ENCODE measurements around the gene AHCYL1. TPM values are rescaled to one million over a fixed set of nuclear protein-coding genes. Genes with fewer than 3 reads are reported as not detected.

Gene AHCYL1
- total RNA-seq, 2 donors from 2014 or later, result 47.5 to 51.5 TPM

DNA sequence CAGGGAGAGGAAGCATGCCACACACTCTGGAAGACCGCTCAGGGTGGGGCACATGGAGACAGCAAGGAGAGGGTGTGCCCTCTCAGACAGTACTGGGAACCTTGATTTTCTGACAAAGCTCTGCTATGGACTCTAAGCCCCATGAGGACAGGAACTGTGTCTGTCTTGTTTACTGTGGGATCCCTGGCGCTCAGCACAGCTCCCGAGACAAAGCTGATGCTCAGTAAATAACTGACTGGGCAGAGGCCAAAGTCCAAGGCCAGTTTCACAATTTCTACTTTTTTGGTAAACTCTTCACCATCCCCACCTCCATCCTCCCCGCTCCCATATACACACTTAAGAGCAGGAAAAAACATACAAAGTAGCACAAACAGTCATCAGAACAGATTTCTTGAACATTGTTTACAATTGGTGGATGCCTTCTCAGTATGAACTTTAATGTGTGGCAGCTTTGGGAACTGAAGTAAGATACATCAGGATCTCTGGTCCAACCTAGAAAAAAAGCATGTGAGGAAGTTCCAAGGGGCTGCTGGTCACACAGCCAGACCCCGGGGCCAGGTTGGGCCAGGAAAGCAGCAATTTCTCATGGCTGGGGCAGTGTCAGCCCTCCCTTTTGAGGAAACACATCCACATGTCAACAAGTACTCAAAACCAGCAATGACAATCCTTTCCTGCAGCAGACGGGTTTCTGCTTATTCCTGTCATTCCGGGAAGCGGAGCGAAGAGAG lies 5.6 kb upstream of the AHCYL1 start:
- intact Hi-C loops (cut with DNase I), result no loop called here
- no peak overlapping the region for H3K4me3 ChIP-seq
- no peaks in the 10 kb centered on the region for H3K36me3 ChIP-seq
- H3K4me1 ChIP-seq (replicated peaks), result peaks cover 3% of the 10 kb centered on the region
- H3K27ac ChIP-seq, result no peak overlapping the region
- WGBS, result 86% methylated on average over 9 of the region's 9 CpGs
- no peaks in the 10 kb centered on the region for H3K9me3 ChIP-seq
- no peak for TF ChIP-seq POLR2AphosphoS5 (IDR thresholded peaks at IDR 0.05)
- no peak for DNase-seq (ENCODE audit: low spot score)
- no peaks in the 10 kb centered on the region for H3K27me3 ChIP-seq (replicated peaks; ENCODE audit: insufficient read depth)

- WGBS, result 51% methylated on average over 5 of the region's 5 CpGs
- no peak overlapping the region for H3K27ac ChIP-seq
- H3K4me3 ChIP-seq, result no peak overlapping the region
- no peak for DNase-seq (ENCODE audit: low spot score)
- no peaks in the 10 kb centered on the region for H3K27me3 ChIP-seq (replicated peaks; ENCODE audit: insufficient read depth)
- no peaks in the 10 kb centered on the region for H3K9me3 ChIP-seq
- intact Hi-C loops (cut with DNase I), result loop anchor here (5.0 kb wide), 4 partner anchors 52 to 337 kb away; partner anchors contain the start of gene CSF1
- TF ChIP-seq POLR2A (IDR thresholded peaks at IDR 0.05) (no peak), POLR2AphosphoS5 (IDR thresholded peaks at IDR 0.05) (no peak)
- TF ChIP-seq, protein P1, sequence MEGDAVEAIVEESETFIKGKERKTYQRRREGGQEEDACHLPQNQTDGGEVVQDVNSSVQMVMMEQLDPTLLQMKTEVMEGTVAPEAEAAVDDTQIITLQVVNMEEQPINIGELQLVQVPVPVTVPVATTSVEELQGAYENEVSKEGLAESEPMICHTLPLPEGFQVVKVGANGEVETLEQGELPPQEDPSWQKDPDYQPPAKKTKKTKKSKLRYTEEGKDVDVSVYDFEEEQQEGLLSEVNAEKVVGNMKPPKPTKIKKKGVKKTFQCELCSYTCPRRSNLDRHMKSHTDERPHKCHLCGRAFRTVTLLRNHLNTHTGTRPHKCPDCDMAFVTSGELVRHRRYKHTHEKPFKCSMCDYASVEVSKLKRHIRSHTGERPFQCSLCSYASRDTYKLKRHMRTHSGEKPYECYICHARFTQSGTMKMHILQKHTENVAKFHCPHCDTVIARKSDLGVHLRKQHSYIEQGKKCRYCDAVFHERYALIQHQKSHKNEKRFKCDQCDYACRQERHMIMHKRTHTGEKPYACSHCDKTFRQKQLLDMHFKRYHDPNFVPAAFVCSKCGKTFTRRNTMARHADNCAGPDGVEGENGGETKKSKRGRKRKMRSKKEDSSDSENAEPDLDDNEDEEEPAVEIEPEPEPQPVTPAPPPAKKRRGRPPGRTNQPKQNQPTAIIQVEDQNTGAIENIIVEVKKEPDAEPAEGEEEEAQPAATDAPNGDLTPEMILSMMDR (IDR thresholded peaks at IDR 0.05), result no peak
- H3K36me3 ChIP-seq, result no peaks in the 10 kb centered on the region
- H3K4me1 ChIP-seq (replicated peaks), result peaks cover 4% of the 10 kb centered on the region
These were observed 5.0 kb upstream of the AHCYL1 start for GRCh38 chr1:109979489-109980091.

- no peak for DNase-seq (ENCODE audit: low spot score)
- Histone ChIP-seq H3K9me3 (no peaks in the 10 kb centered on the region), H3K27ac (no peak overlapping the region), H3K27me3 (replicated peaks; ENCODE audit: insufficient read depth) (no peaks in the 10 kb centered on the region), H3K4me1 (replicated peaks) (peaks cover 4% of the 10 kb centered on the region), H3K4me3 (no peak overlapping the region), H3K36me3 (no peaks in the 10 kb centered on the region)
- intact Hi-C loops (cut with DNase I), result loop anchor here (5.0 kb wide), 4 partner anchors 53 to 338 kb away; partner anchors contain the start of gene CSF1
- WGBS, result 56% methylated on average over 6 of the region's 6 CpGs
- TF ChIP-seq, protein P1 (IDR thresholded peaks at IDR 0.05), result peak in 3 of 4 experiments; percentile 56 to 75 (median 70)
- no peak for TF ChIP-seq POLR2A (IDR thresholded peaks at IDR 0.05)
- TF ChIP-seq POLR2AphosphoS5 (IDR thresholded peaks at IDR 0.05), result no peak
These were observed 4.1 kb upstream of the AHCYL1 start for GRCh38 chr1:109980324-109981003.

GRCh38 chr1:109981004-109981335 lies 3.6 kb upstream of the AHCYL1 start:
- H3K27ac ChIP-seq, result no peak overlapping the region
- intact Hi-C loops (cut with DNase I), result loop anchor here (5.0 kb wide), 4 partner anchors 54 to 339 kb away; partner anchors contain the start of gene CSF1
- H3K9me3 ChIP-seq, result no peaks in the 10 kb centered on the region
- WGBS, result 69% methylated on average over 4 of the region's 4 CpGs
- DNase-seq (ENCODE audit: low spot score), result no peak
- H3K36me3 ChIP-seq, result no peaks in the 10 kb centered on the region
- H3K4me1 ChIP-seq (replicated peaks), result peaks cover 4% of the 10 kb centered on the region
- no peak for TF ChIP-seq POLR2AphosphoS5 (IDR thresholded peaks at IDR 0.05)
- TF ChIP-seq, protein P1 (IDR thresholded peaks at IDR 0.05), result peak in 1 of 4 experiments; percentile 1
- TF ChIP-seq POLR2A (IDR thresholded peaks at IDR 0.05), result no peak
- H3K4me3 ChIP-seq, result no peak overlapping the region
- no peaks in the 10 kb centered on the region for H3K27me3 ChIP-seq (replicated peaks; ENCODE audit: insufficient read depth)
